ENCODE data around the gene UNKL.

UNKL gene

GRCh38 chr16:1356061-1356900 is 58.2 kb downstream of the UNKL start:
- in situ Hi-C loops (cut with HindIII; ENCODE audit: low sequenced_read_pairs) = no loop called here

GRCh38 chr16:1355591-1355990 is 58.9 kb downstream of the UNKL start:
- in situ Hi-C loops (cut with HindIII; ENCODE audit: low sequenced_read_pairs) = no loop called here

GRCh38 chr16:1354815-1355540 is 59.5 kb downstream of the UNKL start:
- in situ Hi-C loops (cut with HindIII; ENCODE audit: low sequenced_read_pairs) = no loop called here

- in situ Hi-C loops (cut with HindIII; ENCODE audit: low sequenced_read_pairs) = no loop called here
Observed at GRCh38 chr16:1351582-1352362, 62.7 kb downstream of the UNKL start, which contains the start of the genes GNPTG and TSR3. Gene GNPTG, plus strand, starts transcription at chr16:1351931. Its CDS starts 35 bp downstream, at chr16:1351966. Gene TSR3, minus strand, starts transcription at chr16:1351878. Its CDS starts 74 bp downstream, at chr16:1351804.

- in situ Hi-C loops (cut with HindIII; ENCODE audit: low sequenced_read_pairs) = no loop called here
Observed at GRCh38 chr16:1351215-1351581, 63.3 kb downstream of the UNKL start.

- in situ Hi-C loops (cut with HindIII; ENCODE audit: low sequenced_read_pairs) = no loop called here
Observed at GRCh38 chr16:1350691-1351090, 63.8 kb downstream of the UNKL start.

GRCh38 chr16:1349951-1350350 is 64.6 kb downstream of the UNKL start:
- in situ Hi-C loops (cut with HindIII; ENCODE audit: low sequenced_read_pairs) = no loop called here

GRCh38 chr16:1349351-1349750 is 65.2 kb downstream of the UNKL start:
- in situ Hi-C loops (cut with HindIII; ENCODE audit: low sequenced_read_pairs) = no loop called here

GRCh38 chr16:1348926-1349325 is 65.6 kb downstream of the UNKL start:
- in situ Hi-C loops (cut with HindIII; ENCODE audit: low sequenced_read_pairs) = no loop called here

GRCh38 chr16:1348441-1348840 is 66.1 kb downstream of the UNKL start:
- in situ Hi-C loops (cut with HindIII; ENCODE audit: low sequenced_read_pairs) = no loop called here

- in situ Hi-C loops (cut with HindIII; ENCODE audit: low sequenced_read_pairs) = no loop called here
Observed at GRCh38 chr16:1347962-1348361, 66.5 kb downstream of the UNKL start.

GRCh38 chr16:1347286-1347855 is 67.1 kb downstream of the UNKL start:
- in situ Hi-C loops (cut with HindIII; ENCODE audit: low sequenced_read_pairs) = no loop called here

GRCh38 chr16:1346422-1347285 is 67.8 kb downstream of the UNKL start:
- in situ Hi-C loops (cut with HindIII; ENCODE audit: low sequenced_read_pairs) = no loop called here

GRCh38 chr16:1345651-1346421 is 68.7 kb downstream of the UNKL start:
- in situ Hi-C loops (cut with HindIII; ENCODE audit: low sequenced_read_pairs) = no loop called here

GRCh38 chr16:1345087-1345486 is 69.4 kb downstream of the UNKL start:
- in situ Hi-C loops (cut with HindIII; ENCODE audit: low sequenced_read_pairs) = no loop called here

- in situ Hi-C loops (cut with HindIII; ENCODE audit: low sequenced_read_pairs) = no loop called here
Observed at GRCh38 chr16:1344499-1344898, 70.0 kb downstream of the UNKL start.

GRCh38 chr16:1343428-1344242 is 70.9 kb downstream of the UNKL start:
- in situ Hi-C loops (cut with HindIII; ENCODE audit: low sequenced_read_pairs) = no loop called here
